Gastroesophageal sphincter (tissue), 4 donors: ENCODE results near the gene ANKFY1. TPM values are rescaled to one million over a fixed set of nuclear protein-coding genes. Genes with fewer than 3 reads are reported as not detected.

Experiments
- ATAC-seq: fragments of 150-250 bp; one replicate; pipeline ENCODE4 v1.9.1; 2016; ENCODE audit warnings: mild to moderate bottlenecking, moderate library complexity
- H3K27ac ChIP-seq, 4 donors: fragments of 200-600 bp; sonication (generic) in 3 of 4; 1 replicate in 3 of 4; 2 replicates in 1 of 4; pipeline ENCODE4 v1.5.1; 2016 to 2019
- H3K27me3 ChIP-seq: fragments of 200-600 bp; sonication (generic); one replicate; pipeline ENCODE4 v1.5.1; 2019
- H3K36me3 ChIP-seq, 2 donors: fragments of 200-600 bp; sonication (generic); one replicate each; pipeline ENCODE4 v1.5.1; 2019; ENCODE audit warnings: control low read depth in 1 of 2
- H3K4me1 ChIP-seq, 3 donors: fragments of 200-600 bp; sonication (generic); 1 replicate in 2 of 3; 2 replicates in 1 of 3; pipeline ENCODE4 v1.5.1; 2016 to 2019; ENCODE audit warnings: control low read depth in 2 of 3
- H3K4me3 ChIP-seq, 2 donors: fragments of 200-600 bp; sonication (generic); one replicate each; pipeline ENCODE4 v1.5.1; 2019; ENCODE audit warnings: mild to moderate bottlenecking in 1 of 2, moderate library complexity in 1 of 2
- H3K9me3 ChIP-seq, 3 donors: fragments of 200-600 bp; sonication (generic); one replicate each; pipeline ENCODE4 v1.5.1; 2017 to 2019; ENCODE audit warnings: control low read depth in 2 of 3
- CTCF ChIP-seq, 4 experiments: fragments of 200-600 bp in 2 of 4; fragments of 450-650 bp in 2 of 4; sonication (generic) in 1 of 4; IDR thresholded peaks; one replicate each; pipeline ENCODE4 v1.5.1; 2017 to 2019; ENCODE audit warnings: antibody characterized with exemption in 4 of 4, mild to moderate bottlenecking in 2 of 4, moderate library complexity in 2 of 4
- EP300 ChIP-seq: sonication (generic); formaldehyde crosslinking; IDR thresholded peaks from one replicate; pipeline ENCODE4 v1.6.1; 2017; ENCODE audit warnings: antibody characterized with exemption, mild to moderate bottlenecking
- POLR2A ChIP-seq, 2 donors: fragments of 450-650 bp; IDR thresholded peaks; one replicate each; pipeline ENCODE4 v1.6.1; 2017; ENCODE audit warnings: antibody characterized with exemption in 2 of 2, mild to moderate bottlenecking in 2 of 2, moderate library complexity in 1 of 2
- POLR2AphosphoS5 ChIP-seq: sonication (generic); formaldehyde crosslinking; IDR thresholded peaks from one replicate; pipeline ENCODE4 v1.6.1; 2017; ENCODE audit warnings: antibody characterized with exemption
- WGBS, 2 donors: methylation state at CpG; one replicate each; pipeline ENCODE4 v1.1.5; 2018; ENCODE audit warnings: low coverage in 1 of 2; 5-methylcytosine and 5-hydroxymethylcytosine counted together
- total RNA-seq, 4 donors: library from RNA; depleted of rRNA; stranded (reverse); fragments of >200 nt; gene quantifications; one replicate each; pipeline ENCODE4 v1.1.0, GENCODE V29; 2016

The ANKFY1 gene
- total RNA-seq, 4 donors from 2014 or later, result 22.4 to 46.4 (median 40.2) TPM

GRCh38 chr17:4293572-4293971, 29.8 kb upstream of the ANKFY1 start:
- WGBS, 2 donors, result 100% methylated on average over 1 of the region's 1 CpG
- Histone ChIP-seq H3K27ac (no peak overlapping the region), H3K9me3 (no peaks in the 10 kb centered on the region), H3K27me3 (no peaks in the 10 kb centered on the region), H3K36me3 (peaks cover 0 to 35% of the 10 kb centered on the region in 2 donors), H3K4me1 (peaks cover 0 to 21% (median 0%) of the 10 kb centered on the region in 3 donors), H3K4me3 (no peak overlapping the region)
- TF ChIP-seq EP300 (no peak), POLR2A (IDR thresholded peaks at IDR 0.05) (no peak), POLR2AphosphoS5 (no peak), CTCF (IDR thresholded peaks at IDR 0.05) (no peak)
- no peak for ATAC-seq

- Histone ChIP-seq H3K27me3 (no peaks in the 10 kb centered on the region), H3K27ac (no peak overlapping the region), H3K4me3 (no peak overlapping the region), H3K4me1 (no peaks in the 10 kb centered on the region), H3K9me3 (no peaks in the 10 kb centered on the region), H3K36me3 (peaks cover 3 to 50% of the 10 kb centered on the region in 2 donors)
- WGBS, 2 donors, result 83 to 86% methylated on average over 2 to 3 of the region's 3 CpGs
- no peak for ATAC-seq
- TF ChIP-seq EP300, result no peak
- TF ChIP-seq POLR2AphosphoS5, result no peak
- TF ChIP-seq POLR2A (IDR thresholded peaks at IDR 0.05), result no peak
- TF ChIP-seq CTCF (IDR thresholded peaks at IDR 0.05), result no peak
These were observed 23.9 kb upstream of the ANKFY1 start for GRCh38 chr17:4287710-4288109.

DNA sequence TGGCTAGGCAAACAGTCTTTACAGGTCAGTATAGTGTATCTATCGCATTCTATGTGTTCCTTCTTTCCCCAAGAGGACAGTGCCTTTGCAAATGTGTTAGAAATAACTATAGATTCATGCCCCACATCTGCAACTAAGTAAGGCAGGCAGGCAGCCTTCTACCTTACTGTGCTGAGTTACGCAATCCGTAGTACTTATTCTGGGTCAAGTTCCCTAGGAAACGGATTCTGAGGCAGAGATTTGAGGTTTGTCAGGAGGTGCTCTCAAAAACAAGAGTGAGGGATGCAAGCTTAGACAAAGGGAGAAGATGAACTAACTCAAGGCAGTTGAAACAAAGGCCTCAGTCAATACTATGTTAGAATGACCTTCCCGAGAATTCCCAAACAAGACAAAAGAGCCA, 12.7 kb upstream of the ANKFY1 start:
- WGBS, 2 donors, result 87 to 100% methylated on average over 3 to 5 of the region's 5 CpGs
- Histone ChIP-seq H3K4me3 (no peak overlapping the region), H3K36me3 (peaks cover 0 to 45% of the 10 kb centered on the region in 2 donors), H3K27ac (no peak overlapping the region), H3K9me3 (no peaks in the 10 kb centered on the region), H3K4me1 (peaks cover 0 to 9% (median 0%) of the 10 kb centered on the region in 3 donors), H3K27me3 (no peaks in the 10 kb centered on the region)
- TF ChIP-seq EP300 (no peak), CTCF (IDR thresholded peaks at IDR 0.05) (no peak), POLR2A (IDR thresholded peaks at IDR 0.05) (no peak), POLR2AphosphoS5 (no peak)
- no peak for ATAC-seq

DNA sequence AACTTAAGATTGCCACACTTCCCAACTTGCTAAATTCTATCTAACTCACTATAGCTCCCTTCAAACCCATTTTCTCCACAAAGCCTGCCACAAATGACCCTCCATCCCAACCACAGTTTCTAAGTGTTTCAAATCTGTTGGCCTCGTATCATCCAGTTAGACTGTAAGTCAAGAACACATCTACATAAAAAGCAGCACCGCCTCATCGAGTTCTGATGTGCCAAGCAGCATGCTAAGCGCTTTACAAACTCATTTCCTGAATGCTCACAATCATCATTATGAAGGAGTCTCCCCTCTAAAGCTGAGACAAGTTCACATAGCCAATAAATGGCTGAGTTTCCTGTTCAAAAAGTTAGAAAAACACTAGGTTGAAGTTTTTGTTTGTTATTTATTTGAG, 9.2 kb upstream of the ANKFY1 start:
- TF ChIP-seq EP300 (no peak), CTCF (IDR thresholded peaks at IDR 0.05) (no peak), POLR2AphosphoS5 (no peak), POLR2A (IDR thresholded peaks at IDR 0.05) (no peak)
- peaks cover 0 to 29% of the 10 kb centered on the region in 2 donors for H3K36me3 ChIP-seq
- ATAC-seq, result no peak
- H3K9me3 ChIP-seq, result no peaks in the 10 kb centered on the region
- peaks cover 0 to 22% (median 5%) of the 10 kb centered on the region in 3 donors for H3K4me1 ChIP-seq
- 83 to 91% methylated on average over 4 of the region's 4 CpGs for WGBS, 2 donors
- H3K27ac ChIP-seq, result no peak overlapping the region
- H3K27me3 ChIP-seq, result no peaks in the 10 kb centered on the region
- H3K4me3 ChIP-seq, result no peak overlapping the region

GRCh38 chr17:4272213-4272971, 8.6 kb upstream of the ANKFY1 start:
- 80 to 87% methylated on average over 6 of the region's 6 CpGs for WGBS, 2 donors
- Histone ChIP-seq H3K4me1 (peaks cover 0 to 22% (median 5%) of the 10 kb centered on the region in 3 donors), H3K9me3 (no peaks in the 10 kb centered on the region), H3K27me3 (no peaks in the 10 kb centered on the region), H3K4me3 (no peak overlapping the region), H3K27ac (no peak overlapping the region), H3K36me3 (peaks cover 0 to 29% of the 10 kb centered on the region in 2 donors)
- no peak for TF ChIP-seq POLR2AphosphoS5
- no peak for ATAC-seq
